ENCODE results near the gene DZIP1. TPM values are rescaled to one million over a fixed set of nuclear protein-coding genes. Genes with fewer than 3 reads are reported as not detected.

The DZIP1 gene
- total RNA-seq, 1 experiment from 2014 or later = 0.17 TPM

- H3K27me3 ChIP-seq (ENCODE audit: insufficient read depth, low read length) = no peaks in the 10 kb centered on the region
- no TSS peak for BruUV-seq (replicated peaks)
- no peaks in the 10 kb centered on the region for H3K9me2 ChIP-seq (ENCODE audit: insufficient read depth)
- no peak for ATAC-seq
- H3K79me2 ChIP-seq (ENCODE audit: insufficient read depth, low read length) = no peaks in the 10 kb centered on the region
- no peaks in the 10 kb centered on the region for H4K20me1 ChIP-seq (ENCODE audit: insufficient read depth)
- H3K27ac ChIP-seq (ENCODE audit: low read depth, low read length) = no peak overlapping the region
- no peak for TF ChIP-seq JUND (IDR thresholded peaks at IDR 0.05)
- TF ChIP-seq CTCF (IDR thresholded peaks at IDR 0.05 in 2 of 3, conservative IDR thresholded peaks at IDR 0.05 in 1 of 3; ENCODE audit: borderline replicate concordance in 1 of 3, insufficient read depth in 1 of 3, low read depth in 2 of 3, low read length in 2 of 3) = no peak
- no peak for TF ChIP-seq EZH2 (IDR thresholded peaks at IDR 0.05)
- TF ChIP-seq ATF3 (IDR thresholded peaks at IDR 0.05) = no peak
- TF ChIP-seq CEBPB (IDR thresholded peaks at IDR 0.05; ENCODE audit: low read depth) = no peak
- no peak for TF ChIP-seq RAD21 (IDR thresholded peaks at IDR 0.05; ENCODE audit: low read depth)
- no peak for TF ChIP-seq EGR1 (IDR thresholded peaks at IDR 0.05; ENCODE audit: low read depth)
- no peak for TF ChIP-seq REST (IDR thresholded peaks at IDR 0.05; ENCODE audit: low read depth)
- TF ChIP-seq EZH2phosphoT487 (IDR thresholded peaks at IDR 0.05; ENCODE audit: borderline replicate concordance) = no peak
- TF ChIP-seq ZBTB33 (IDR thresholded peaks at IDR 0.05; ENCODE audit: extremely low read depth, insufficient replicate concordance, low read length) = no peak
- TF ChIP-seq ELF1 (IDR thresholded peaks at IDR 0.05; ENCODE audit: borderline replicate concordance, low read depth) = no peak
- TF ChIP-seq YY1 (IDR thresholded peaks at IDR 0.05; ENCODE audit: extremely low read depth, insufficient replicate concordance, low read depth, low read length) = no peak
- DNase-seq (ENCODE audit: low read depth, low spot score) = no peak
- no peaks in the 10 kb centered on the region for H3K9me3 ChIP-seq (ENCODE audit: control insufficient read depth in 1 of 2, insufficient read depth in 1 of 2, low read depth in 1 of 2, low read length in 2 of 2)
- H3K9ac ChIP-seq (ENCODE audit: low read length) = no peak overlapping the region
- ChIA-PET RAD21 (ENCODE audit: low non-redundant PET in 1 of 2, low total read pairs in 2 of 2, uncharacterized antibody in 2 of 2, unreplicated experiment in 2 of 2) (no interaction called here), CTCF (interaction anchor here (1.6 kb wide), 1 partner anchor 40 kb away, joined by 7 read pairs; no protein-coding TSS in a partner anchor), POLR2A (no interaction called here)
- H3K36me3 ChIP-seq (ENCODE audit: control insufficient read depth in 1 of 2, insufficient read depth in 2 of 2, low read length in 2 of 2) = no peaks in the 10 kb centered on the region
- no peak overlapping the region for H2AFZ ChIP-seq (ENCODE audit: low read depth, low read length, poor library complexity, severe bottlenecking)
- intact Hi-C loops (cut with micrococcal nuclease) = loop anchor here (5.0 to 10.0 kb wide), 2 partner anchors 594 to 1346 kb away; no protein-coding TSS in a partner anchor
- H3K4me1 ChIP-seq (ENCODE audit: control insufficient read depth in 1 of 2, insufficient read depth in 2 of 2, low read length in 2 of 2) = no peaks in the 10 kb centered on the region
- H3K4me3 ChIP-seq (replicated peaks in 1 of 2; ENCODE audit: low read depth in 1 of 2, low read length in 2 of 2) = no peak overlapping the region
- H3K4me2 ChIP-seq (ENCODE audit: low read length) = no peak overlapping the region
Observed at GRCh38 chr13:95620825-95621498, 23.5 kb downstream of the DZIP1 start.

Measured in HCT116 (cell line).